ENCODE measurements around the gene ACCS.

The ACCS gene

GRCh38 chr11:44133335-44133946, 67.4 kb downstream of the ACCS start:
- H3K4me3 ChIP-seq, result no peak overlapping the region
- no peaks in the 10 kb centered on the region for H3K27me3 ChIP-seq
- no peaks in the 10 kb centered on the region for H3K9me3 ChIP-seq
- TF ChIP-seq CTCF (IDR thresholded peaks at IDR 0.05), result peak; percentile 45 to 50
- no peak overlapping the region for H3K27ac ChIP-seq
- DNase-seq, result no peak
- peaks cover 0 to 25% (median 0%) of the 10 kb centered on the region in 4 donors for H3K4me1 ChIP-seq
- peaks cover 28 to 42% (median 34%) of the 10 kb centered on the region in 3 donors for H3K36me3 ChIP-seq
- intact Hi-C loops (cut with DNase I; ENCODE audit: low total_unique reads), result no loop called here
